ENCODE measurements around the gene C9orf57. TPM values are rescaled to one million over a fixed set of nuclear protein-coding genes. Genes with fewer than 3 reads are reported as not detected.

C9orf57 gene
- total and polyA plus RNA-seq, 2 of the 8 experiments (the other 6 are each of a cell fraction or from before 2014, with no cell fraction given) = not detected

GRCh38 chr9:72042928-72043327 lies 17.5 kb downstream of the C9orf57 start:
- Histone ChIP-seq H3K9me3 (ENCODE audit: insufficient read depth in 2 of 2, low read depth in 1 of 2, low read length in 1 of 2) (no peaks in the 10 kb centered on the region), H3K23ac (ENCODE audit: insufficient read length) (no peak overlapping the region), H2BK5ac (ENCODE audit: low read depth, low read length) (no peak overlapping the region), H4K5ac (ENCODE audit: insufficient read length, low read depth, low read length) (no peak overlapping the region), H3K56ac (replicated peaks; ENCODE audit: insufficient read length, low read depth, low read length) (no peak overlapping the region), H3K4ac (replicated peaks; ENCODE audit: insufficient read length, low read depth, low read length) (no peak overlapping the region), H3K18ac (ENCODE audit: extremely low read depth, low read length) (no peak overlapping the region), H3K4me3 (ENCODE audit: extremely low read depth in 1 of 4, insufficient read depth in 2 of 4, low read depth in 3 of 4, low read length in 4 of 4) (no peak overlapping the region), H3K79me2 (ENCODE audit: control insufficient read depth in 1 of 2, insufficient read depth in 2 of 2, low read length in 2 of 2) (no peaks in the 10 kb centered on the region), H3K23me2 (ENCODE audit: low read depth, low read length) (no peaks in the 10 kb centered on the region), H3K36me3 (ENCODE audit: control insufficient read depth in 2 of 4, insufficient read depth in 4 of 4, low read length in 3 of 4) (no peaks in the 10 kb centered on the region), H4K8ac (ENCODE audit: extremely low read depth, insufficient read depth, low read length) (no peak overlapping the region), H3K27ac (ENCODE audit: low read depth, low read length) (no peak overlapping the region), H2AFZ (ENCODE audit: low read length) (no peak overlapping the region), H3K27me3 (replicated peaks in 1 of 4; ENCODE audit: control insufficient read depth in 3 of 4, extremely low read depth in 1 of 4, insufficient read depth in 3 of 4, low read length in 3 of 4) (no peaks in the 10 kb centered on the region), H4K20me1 (replicated peaks in 1 of 2; ENCODE audit: control insufficient read depth in 1 of 2, insufficient read depth in 2 of 2, low read length in 2 of 2) (no peaks in the 10 kb centered on the region), H2BK120ac (replicated peaks; ENCODE audit: low read depth, low read length) (no peak overlapping the region), H3K14ac (ENCODE audit: insufficient read length) (no peak overlapping the region), H2AK5ac (ENCODE audit: low read depth, low read length) (no peak overlapping the region), H2BK20ac (ENCODE audit: low read length) (no peak overlapping the region), H2BK15ac (ENCODE audit: low read length) (no peak overlapping the region), H4K91ac (replicated peaks; ENCODE audit: insufficient read length, low read length) (no peak overlapping the region), H2BK12ac (ENCODE audit: low read depth, low read length) (no peak overlapping the region), H3K79me1 (ENCODE audit: low read depth, low read length) (no peaks in the 10 kb centered on the region), H3K9ac (replicated peaks in 1 of 4; ENCODE audit: extremely low read depth in 1 of 4, low read depth in 3 of 4, low read length in 3 of 4) (no peak overlapping the region), H3K4me1 (replicated peaks in 1 of 4; ENCODE audit: control insufficient read depth in 3 of 4, insufficient read depth in 4 of 4, low read length in 3 of 4) (no peaks in the 10 kb centered on the region), H3K4me2 (ENCODE audit: insufficient read depth in 1 of 2, low read depth in 2 of 2, low read length in 2 of 2) (no peak overlapping the region)
- no peak for FAIRE-seq
- WGBS, 2 experiments (ENCODE audit: extremely low coverage in 1 of 2, insufficient coverage in 1 of 2, insufficient read length in 1 of 2, insufficient replicate concordance in 2 of 2, low coverage in 1 of 2, low lambda C conversion rate in 2 of 2, missing lambda C conversion rate in 1 of 2) = 82% methylated on average over 3 of the region's 3 CpGs; no CpG with 5 or more reads in 1 of the 2 experiments
- CTCF ChIA-PET (ENCODE audit: partially characterized antibody) = no interaction called here
- no peak for DNase-seq (ENCODE audit: low read depth in 1 of 2, low spot score in 2 of 2)
- POLR2A ChIA-PET (ENCODE audit: partially characterized antibody) = no interaction called here
- TF ChIP-seq CEBPB (IDR thresholded peaks at IDR 0.05; ENCODE audit: low read depth, low read length) (no peak), PHF8 (conservative IDR thresholded peaks at IDR 0.05; ENCODE audit: low read depth, low read length) (no peak), RXRA (IDR thresholded peaks at IDR 0.05; ENCODE audit: insufficient read depth, low read depth, low read length) (no peak), GABPA (IDR thresholded peaks at IDR 0.05; ENCODE audit: borderline replicate concordance, insufficient read depth, low read length) (no peak), HDAC2 (IDR thresholded peaks at IDR 0.05; ENCODE audit: borderline replicate concordance in 1 of 2, low read depth in 2 of 2, low read length in 2 of 2) (no peak)

Data from H1 (cell line).